Head of caudate nucleus (tissue), 42 donors: ENCODE data around the gene METTL6.
"Not testable (repeated sequence)": the region's sequence is repeated elsewhere in the genome, so short reads cannot be mapped to it uniquely, and the experiment has no call there.

Source experiments
- DNase-seq, 42 donors: peaks; one replicate each; pipeline versions ENCODE4 v3.0.0 to v3.0.0-alpha.2; 2020 to 2021; ENCODE audit warnings: mixed read lengths in 7 of 42
- intact Hi-C: fragments of 100-400 bp; cut with DNase I; formaldehyde crosslinking; loops from one replicate; pipeline ENCODE4 v1.15.0; 2022

The METTL6 gene

DNA sequence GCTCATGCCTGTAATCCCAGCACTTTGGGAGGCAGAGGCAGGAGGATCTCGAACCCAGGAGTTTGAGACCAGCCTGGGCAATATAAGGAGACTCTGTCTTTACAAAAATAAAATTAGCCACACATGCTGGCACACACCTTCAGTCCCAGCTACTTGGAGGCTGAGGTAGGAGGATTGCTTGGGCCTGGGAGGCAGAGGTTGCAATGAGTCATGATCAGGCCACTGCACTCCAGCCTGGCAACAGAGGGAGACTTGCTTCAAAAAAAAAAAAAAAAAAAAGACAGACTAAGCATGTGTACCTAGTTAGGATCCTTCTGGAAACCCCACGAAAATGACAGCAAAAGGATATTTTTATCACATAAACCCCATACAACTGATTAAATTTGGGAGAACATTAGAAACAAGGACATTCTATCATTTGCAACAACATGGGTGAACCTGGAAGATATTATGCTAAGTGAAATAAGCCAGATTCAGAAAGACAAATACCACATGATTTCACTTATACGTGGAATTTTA is 44.9 kb downstream of the METTL6 start:
- peak in 2 of 42 donors; percentile 0 to 6 for DNase-seq
- intact Hi-C loops, result no loop called here

GRCh38 chr3:15380980-15381890 is 46.1 kb downstream of the METTL6 start:
- peak in 1 of 42 donors; percentile 16 for DNase-seq
- intact Hi-C loops, result no loop called here

- intact Hi-C loops, result loop anchor here (2.0 to 5.0 kb wide), 3 partner anchors 46 to 176 kb away; partner anchors contain the start of gene SH3BP5
These were observed 49.2 kb downstream of the METTL6 start for GRCh38 chr3:15377961-15378791.

DNA sequence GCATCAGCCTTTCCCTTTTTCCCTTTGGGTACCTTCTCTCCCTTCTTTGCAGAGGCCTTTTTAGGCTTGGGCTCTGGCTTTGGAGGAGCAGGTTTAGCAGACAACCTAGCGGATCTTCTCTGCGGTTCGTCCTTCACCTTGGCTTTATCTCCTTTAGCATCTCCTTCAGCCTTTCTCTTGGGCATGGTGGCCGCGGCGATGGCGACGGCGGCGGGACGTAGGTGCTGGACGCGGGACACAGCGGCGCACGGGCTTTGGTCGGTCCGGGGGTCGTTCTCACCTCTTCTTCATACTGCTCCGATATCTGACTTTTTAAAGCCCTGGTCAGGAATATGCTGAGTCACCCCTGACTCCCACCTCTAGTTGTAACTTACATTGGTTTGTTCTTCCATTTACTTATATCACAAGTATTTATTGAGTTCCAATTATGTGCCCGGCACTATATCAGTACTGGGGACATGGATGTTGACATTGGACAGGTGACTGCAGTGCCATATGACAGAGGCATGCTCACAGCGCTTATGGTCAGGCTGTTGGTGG is 51.8 kb downstream of the METTL6 start:
- intact Hi-C loops, result loop anchor here (5.0 kb wide), 2 partner anchors 43 to 173 kb away; partner anchors contain the start of gene SH3BP5
- peak in 1 of 42 donors; percentile 36 for DNase-seq

More at GRCh38 chr3:15377961-15378791, 49.2 kb downstream of the METTL6 start:
- peak; percentile 89 to 99 (median 97) for DNase-seq

DNA sequence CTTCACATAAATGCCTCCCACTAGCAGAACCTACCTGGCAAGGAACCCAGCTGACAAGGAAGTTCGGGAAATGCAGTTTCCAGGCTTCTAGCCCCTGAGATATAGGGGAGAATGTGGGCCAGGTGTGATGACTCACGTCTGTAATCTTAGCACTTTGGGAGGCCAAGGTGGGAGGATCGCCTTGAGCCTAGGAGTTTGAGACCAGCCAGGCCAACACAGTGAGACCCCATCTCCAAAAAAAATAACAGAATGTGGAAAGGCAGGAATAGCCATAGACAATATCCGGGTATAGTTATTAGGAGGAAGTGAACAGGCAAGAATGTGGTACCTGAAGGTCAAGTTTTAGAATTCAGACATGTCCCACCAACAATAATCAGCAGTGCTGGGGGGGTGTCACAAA is 54.4 kb downstream of the METTL6 start:
- intact Hi-C loops, result no loop called here
- DNase-seq, result no peak

- no peak for DNase-seq
- intact Hi-C loops, result no loop called here
These were observed 58.7 kb downstream of the METTL6 start for GRCh38 chr3:15368561-15369135.

- DNase-seq, result no peak
- intact Hi-C loops, result no loop called here
These were observed 60.3 kb downstream of the METTL6 start for GRCh38 chr3:15367059-15367458.

- intact Hi-C loops, result not testable (repeated sequence)
These were observed 63.3 kb downstream of the METTL6 start for GRCh38 chr3:15364078-15364477.

GRCh38 chr3:15361494-15362214 is 65.7 kb downstream of the METTL6 start:
- intact Hi-C loops, result no loop called here
- no peak for DNase-seq

More at GRCh38 chr3:15364078-15364477, 63.3 kb downstream of the METTL6 start:
- DNase-seq, result not testable (repeated sequence)

- intact Hi-C loops, result no loop called here
- no peak for DNase-seq
These were observed 66.4 kb downstream of the METTL6 start for GRCh38 chr3:15360788-15361493.
